Colonic mucosa (tissue), 4 donors: ENCODE measurements around the gene CHMP2A. TPM values are rescaled to one million over a fixed set of nuclear protein-coding genes. Genes with fewer than 3 reads are reported as not detected.
"Not testable (repeated sequence)": the region's sequence is repeated elsewhere in the genome, so short reads cannot be mapped to it uniquely, and the experiment has no call there.

ENCODE experiments used
- DNase-seq: peaks from one replicate; pipeline ENCODE4 v3.0.0-alpha.2; 2020
- H3K27ac ChIP-seq: fragments of 200-600 bp; one replicate; pipeline ENCODE4 v1.8.0; 2021
- H3K27me3 ChIP-seq: fragments of 200-600 bp; one replicate; pipeline ENCODE4 v1.8.0; 2021
- H3K36me3 ChIP-seq: fragments of 200-600 bp; one replicate; pipeline ENCODE4 v1.8.0; 2021
- H3K4me1 ChIP-seq: fragments of 200-600 bp; one replicate; pipeline ENCODE4 v1.8.0; 2021; ENCODE audit warnings: mild to moderate bottlenecking
- H3K4me3 ChIP-seq: fragments of 200-600 bp; one replicate; pipeline ENCODE4 v1.8.0; 2021
- H3K9ac ChIP-seq, 2 donors: one replicate each; pipeline ENCODE4 v1.7.0; 2013; ENCODE audit warnings: control low read depth in 2 of 2, low read depth in 2 of 2, low read length in 2 of 2
- H3K9me3 ChIP-seq: fragments of 200-600 bp; one replicate; pipeline ENCODE4 v1.8.0; 2021
- intact Hi-C: fragments of 100-400 bp; cut with DNase I; formaldehyde crosslinking; loops from one replicate; pipeline ENCODE4 v1.14.1; 2022
- microRNA-seq: library from miRNA; unstranded; fragments of <30 nt; microRNA quantifications from one replicate; pipeline ENCODE4, GENCODE V29; 2019
- total RNA-seq, 2 donors: library from RNA; stranded (reverse); fragmentation: NEBNext Ultra II Directional in 1 of 2; extraction: Animal tissue kit (Norgen Biotek cat#: 25700) in 1 of 2; gene quantifications; one replicate each; pipeline ENCODE4 v1.2.1, GENCODE V29; 2021
- TF ChIP-seq, protein P1 (sequence below): fragments of 200-600 bp; IDR thresholded peaks from one replicate; pipeline ENCODE4 v1.8.0; 2022; ENCODE audit warnings: antibody characterized with exemption, mild to moderate bottlenecking
- donor health status: healthy.
- donor health status: DM: no; HTN: no; CAD: no.
- donor health status: DM: no; HTN: no; CAD: no.

CHMP2A gene
- total RNA-seq, 2 donors from 2014 or later: 176 to 183 TPM

DNA sequence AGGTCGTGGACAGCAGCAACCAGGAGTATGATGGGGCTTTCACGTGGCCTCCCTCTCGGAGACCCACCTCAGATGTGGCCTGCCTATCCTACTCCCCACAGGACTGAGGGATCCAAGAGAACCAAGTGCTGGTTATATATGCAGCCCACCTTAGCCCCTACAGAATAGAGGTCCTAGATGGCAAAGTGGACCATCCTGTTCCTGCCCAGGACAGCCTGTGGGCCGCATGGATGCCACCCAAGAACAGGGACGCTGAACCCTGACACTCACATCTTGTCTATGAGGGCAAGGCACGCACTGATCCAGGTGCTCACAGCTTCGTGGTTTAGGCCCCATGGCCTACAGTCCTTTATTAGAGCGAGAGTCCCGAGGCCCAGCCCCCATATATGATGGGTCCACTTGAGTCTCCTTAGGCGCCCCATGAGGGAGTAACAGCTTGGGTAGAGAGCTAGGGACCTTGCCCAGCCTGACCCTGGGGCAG lies 41.7 kb downstream of the CHMP2A start:
- Histone ChIP-seq H3K27ac (no peak overlapping the region), H3K9me3 (no peaks in the 10 kb centered on the region), H3K9ac (peak overlapping the region in 1 of 2 donors; percentile 34), H3K4me3 (no peak overlapping the region), H3K36me3 (peaks cover 6% of the 10 kb centered on the region), H3K4me1 (peaks cover 5% of the 10 kb centered on the region), H3K27me3 (no peaks in the 10 kb centered on the region)
- TF ChIP-seq, protein P1, sequence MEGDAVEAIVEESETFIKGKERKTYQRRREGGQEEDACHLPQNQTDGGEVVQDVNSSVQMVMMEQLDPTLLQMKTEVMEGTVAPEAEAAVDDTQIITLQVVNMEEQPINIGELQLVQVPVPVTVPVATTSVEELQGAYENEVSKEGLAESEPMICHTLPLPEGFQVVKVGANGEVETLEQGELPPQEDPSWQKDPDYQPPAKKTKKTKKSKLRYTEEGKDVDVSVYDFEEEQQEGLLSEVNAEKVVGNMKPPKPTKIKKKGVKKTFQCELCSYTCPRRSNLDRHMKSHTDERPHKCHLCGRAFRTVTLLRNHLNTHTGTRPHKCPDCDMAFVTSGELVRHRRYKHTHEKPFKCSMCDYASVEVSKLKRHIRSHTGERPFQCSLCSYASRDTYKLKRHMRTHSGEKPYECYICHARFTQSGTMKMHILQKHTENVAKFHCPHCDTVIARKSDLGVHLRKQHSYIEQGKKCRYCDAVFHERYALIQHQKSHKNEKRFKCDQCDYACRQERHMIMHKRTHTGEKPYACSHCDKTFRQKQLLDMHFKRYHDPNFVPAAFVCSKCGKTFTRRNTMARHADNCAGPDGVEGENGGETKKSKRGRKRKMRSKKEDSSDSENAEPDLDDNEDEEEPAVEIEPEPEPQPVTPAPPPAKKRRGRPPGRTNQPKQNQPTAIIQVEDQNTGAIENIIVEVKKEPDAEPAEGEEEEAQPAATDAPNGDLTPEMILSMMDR: no peak
- intact Hi-C loops: no loop called here
- DNase-seq: no peak

DNA sequence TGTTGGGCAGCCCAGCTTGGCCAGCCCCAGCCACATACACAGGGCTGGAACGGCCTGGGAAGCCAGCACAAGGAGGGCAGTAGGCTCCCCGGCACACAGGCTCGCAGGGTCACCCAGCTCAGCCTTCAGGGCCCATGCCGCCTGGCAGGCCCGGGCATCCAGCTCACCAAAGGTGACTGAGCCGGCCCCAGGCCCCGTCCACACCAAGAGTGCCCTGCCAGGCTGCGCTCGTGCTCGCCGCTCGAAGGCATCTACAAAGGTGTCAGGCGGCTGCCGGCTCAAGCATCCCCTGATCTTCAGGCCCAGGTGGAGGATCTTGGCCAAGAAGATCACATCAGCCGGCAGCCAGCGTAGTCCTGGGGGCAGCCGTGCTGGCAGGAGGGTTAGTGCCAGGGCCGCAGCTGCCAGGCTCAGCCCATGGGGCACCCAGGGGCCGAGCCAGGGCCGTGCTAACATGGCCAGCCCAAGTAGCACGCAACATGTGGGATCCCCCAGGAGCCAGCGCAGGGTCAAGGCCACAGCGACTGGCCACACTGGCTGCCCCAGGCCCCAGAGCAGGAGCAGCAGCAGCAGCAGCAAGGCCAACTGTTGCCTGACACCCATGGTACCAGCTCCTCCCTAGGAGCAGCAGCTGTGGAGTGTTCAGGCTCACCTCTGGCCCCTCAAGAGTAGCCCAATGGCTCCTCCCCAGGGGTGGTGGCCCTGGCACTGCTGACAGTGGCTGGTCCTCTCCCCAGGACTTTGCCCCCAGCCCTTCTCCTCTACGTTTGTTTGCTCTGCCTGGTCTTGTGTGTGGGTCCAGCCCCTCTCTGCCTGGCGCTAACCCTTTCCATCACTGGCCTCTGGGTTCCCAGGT lies 43.3 kb downstream of the CHMP2A start, which contains the start of gene SLC27A5:
Gene SLC27A5, minus strand, starts transcription at position 640 of the 856 bp plus-strand sequence. Its CDS starts 37 bp downstream, at position 603.
- Histone ChIP-seq H3K27me3 (no peaks in the 10 kb centered on the region), H3K27ac (no peak within 1 kb of the TSS), H3K4me1 (no peaks in the 10 kb centered on the region), H3K9ac (peak within 1 kb of the TSS in 1 of 2 donors; percentile 39), H3K36me3 (no peaks in the 10 kb centered on the region), H3K9me3 (no peaks in the 10 kb centered on the region), H3K4me3 (no peak within 1 kb of the TSS)
- intact Hi-C loops: no loop called here
- DNase-seq: peak; percentile 54
- TF ChIP-seq, protein P1: no peak

DNA sequence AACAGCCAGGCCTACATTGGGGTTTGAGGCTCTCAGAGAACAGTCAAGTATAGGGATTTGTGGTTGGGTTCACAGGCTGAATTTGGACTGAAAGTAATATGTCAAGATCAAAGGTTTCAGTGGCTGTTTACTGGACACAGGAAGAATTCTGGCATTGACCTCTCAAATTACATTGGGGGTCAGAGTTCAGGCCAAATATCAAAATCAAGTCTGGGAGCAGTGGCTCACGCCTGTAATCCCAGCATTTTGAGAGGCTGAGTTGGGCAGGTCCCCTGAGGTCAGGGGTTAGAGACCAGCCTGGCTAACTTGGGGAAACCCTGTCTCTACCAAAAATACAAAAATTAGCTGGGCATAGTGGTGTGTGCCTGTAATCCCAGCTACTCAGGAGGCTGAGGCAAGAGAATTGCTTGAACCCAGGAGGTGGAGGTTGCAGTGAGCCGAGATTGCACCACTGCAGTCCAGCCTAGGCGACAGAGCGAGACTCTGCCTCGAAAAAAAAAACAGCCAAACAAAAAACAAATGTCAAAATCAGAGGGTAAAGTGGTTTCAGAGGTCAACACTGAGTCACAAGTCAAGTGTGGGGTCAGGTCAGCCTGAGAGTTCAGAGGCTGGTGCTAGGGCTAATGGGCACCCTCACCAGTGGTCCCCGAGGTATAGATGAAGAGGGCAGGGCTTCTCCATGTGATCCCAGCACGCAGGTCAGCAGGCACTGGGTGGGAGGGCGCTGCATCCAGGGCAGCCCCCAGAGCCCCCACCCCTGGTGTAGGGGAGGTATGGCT lies 44.6 kb downstream of the CHMP2A start:
- intact Hi-C loops: no loop called here
- TF ChIP-seq, protein P1: no peak
- Histone ChIP-seq H3K9ac (no peak overlapping the region), H3K27me3 (no peaks in the 10 kb centered on the region), H3K9me3 (no peaks in the 10 kb centered on the region), H3K4me1 (no peaks in the 10 kb centered on the region), H3K36me3 (no peaks in the 10 kb centered on the region), H3K27ac (no peak overlapping the region), H3K4me3 (no peak overlapping the region)
- no peak for DNase-seq

DNA sequence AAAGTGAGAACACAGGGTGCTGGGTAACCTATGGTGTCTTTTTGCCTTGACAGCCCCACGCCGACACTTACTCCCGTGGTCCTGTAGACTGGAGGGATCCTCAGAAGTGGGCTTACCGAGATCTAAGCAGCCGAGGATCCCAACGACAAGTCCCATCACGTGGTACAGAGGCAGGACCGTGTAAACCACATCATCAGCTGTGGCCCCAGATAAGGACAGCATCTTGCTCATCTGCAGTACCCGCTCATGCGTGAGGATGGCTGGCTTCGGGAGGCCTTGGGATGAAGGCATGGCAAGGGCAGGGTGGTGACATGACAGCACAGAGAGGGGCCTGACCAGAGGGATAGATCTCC lies 45.2 kb downstream of the CHMP2A start:
- no peak overlapping the region for H3K9ac ChIP-seq
- H3K4me3 ChIP-seq: no peak overlapping the region
- no peak for DNase-seq

DNA sequence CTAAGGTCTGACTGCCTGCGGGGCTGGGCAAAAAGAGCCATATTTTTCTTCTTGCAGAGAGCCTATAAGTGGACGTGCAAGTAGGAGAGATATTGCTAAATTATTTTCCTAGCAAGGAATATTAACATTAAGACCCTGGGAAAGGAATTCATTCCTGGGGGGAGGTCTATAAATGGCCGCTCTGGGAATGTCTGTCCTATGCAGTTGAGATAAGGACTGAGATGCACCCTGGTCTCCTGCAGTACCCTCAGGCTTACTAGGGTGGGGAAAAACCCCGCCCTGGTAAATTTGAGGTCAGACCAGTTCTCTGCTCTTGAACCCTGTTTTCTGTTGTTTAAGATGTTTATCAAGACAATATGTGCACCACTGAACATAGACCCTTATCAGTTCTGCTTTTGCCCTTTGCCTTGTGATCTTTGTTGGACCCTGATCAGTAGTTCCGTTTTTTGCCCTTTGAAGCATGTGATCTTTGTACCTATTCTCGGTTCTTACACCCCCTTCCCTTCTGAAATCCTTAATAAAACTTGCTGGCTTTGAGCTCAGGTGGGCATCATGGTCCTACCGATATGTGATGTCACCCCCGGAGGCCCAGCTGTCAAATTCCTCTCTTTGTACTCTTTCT lies 47.2 kb downstream of the CHMP2A start:
- H3K36me3 ChIP-seq, DNase-seq, H3K4me3 ChIP-seq, intact Hi-C loops, H3K4me1 ChIP-seq, H3K27ac ChIP-seq, H3K9me3 ChIP-seq, H3K9ac ChIP-seq, H3K27me3 ChIP-seq: not testable (repeated sequence)

More for the DNA sequence above, 45.2 kb downstream of the CHMP2A start:
- TF ChIP-seq, protein P1: no peak
- intact Hi-C loops: no loop called here
- H3K9me3 ChIP-seq: no peaks in the 10 kb centered on the region
- no peaks in the 10 kb centered on the region for H3K36me3 ChIP-seq
- no peaks in the 10 kb centered on the region for H3K27me3 ChIP-seq
- H3K27ac ChIP-seq: no peak overlapping the region
- H3K4me1 ChIP-seq: no peaks in the 10 kb centered on the region

Small RNA genes lying within 50 kb of the gene (microRNA-seq; reads per million reads assigned to microRNA genes)
- gene MIR6807: not detected

Other genes starting within 250 kb of the CHMP2A start
- 10 to 100 TPM; 21.6 to 25.0 TPM for gene ERVK3-1, start 249.7 kb downstream of the CHMP2A start, total RNA-seq
- 1 to 10 TPM; 3.0 to 3.7 TPM for gene ZSCAN22, start 228.1 kb downstream of the CHMP2A start, total RNA-seq
- 1 to 10 TPM; 3.6 to 4.7 TPM for gene A1BG, start 201.6 kb downstream of the CHMP2A start, total RNA-seq
- 1 to 10 TPM in 1 of 2 donors, under 1 TPM in 1; 0.98 to 1.9 TPM for gene ZNF497, start 192.4 kb downstream of the CHMP2A start, total RNA-seq
- 1 to 10 TPM; 1.8 to 2.6 TPM for gene ZNF837, start 174.1 kb downstream of the CHMP2A start, total RNA-seq
- gene RPS5, start 167.8 kb downstream of the CHMP2A start, total RNA-seq: 100 to 1,000 TPM; 781 to 884 TPM
- gene RNF225, start 159.4 kb downstream of the CHMP2A start, total RNA-seq: not detected
- gene ZNF584, start 146.5 kb downstream of the CHMP2A start, total RNA-seq: 1 to 10 TPM; 5.9 to 8.5 TPM
- gene ZNF132, start 115.0 kb downstream of the CHMP2A start, total RNA-seq: 1 to 10 TPM; 2.6 to 5.8 TPM
- 1 to 10 TPM; 4.4 to 7.5 TPM for gene ZNF324B, start 103.5 kb downstream of the CHMP2A start, total RNA-seq
- gene ZNF324, start 88.0 kb downstream of the CHMP2A start, total RNA-seq: 10 to 100 TPM; 10.2 to 12.0 TPM
- gene ZNF446, start 78.8 kb downstream of the CHMP2A start, total RNA-seq: 10 to 100 TPM in 1 of 2 donors, 1 to 10 TPM in 1; 7.4 to 10.5 TPM
- gene SLC27A5, start 43.1 kb downstream of the CHMP2A start, total RNA-seq: 1 to 10 TPM; 3.7 to 8.7 TPM
- gene ZBTB45, start 35.3 kb downstream of the CHMP2A start, total RNA-seq: 10 to 100 TPM; 13.5 to 20.2 TPM
- gene TRIM28, start 11.0 kb downstream of the CHMP2A start, total RNA-seq: 100 to 1,000 TPM; 205 to 412 TPM
- 10 to 100 TPM; 63.0 to 79.4 TPM for gene UBE2M, start 3.5 kb upstream of the CHMP2A start, total RNA-seq
- gene MZF1, start 18.2 kb upstream of the CHMP2A start, total RNA-seq: 10 to 100 TPM; 19.3 to 39.2 TPM